ENCODE data around the gene LIN7B.
A peak's percentile ranks its signal among the peaks of the same experiment; 100 is the strongest.

The LIN7B gene

DNA sequence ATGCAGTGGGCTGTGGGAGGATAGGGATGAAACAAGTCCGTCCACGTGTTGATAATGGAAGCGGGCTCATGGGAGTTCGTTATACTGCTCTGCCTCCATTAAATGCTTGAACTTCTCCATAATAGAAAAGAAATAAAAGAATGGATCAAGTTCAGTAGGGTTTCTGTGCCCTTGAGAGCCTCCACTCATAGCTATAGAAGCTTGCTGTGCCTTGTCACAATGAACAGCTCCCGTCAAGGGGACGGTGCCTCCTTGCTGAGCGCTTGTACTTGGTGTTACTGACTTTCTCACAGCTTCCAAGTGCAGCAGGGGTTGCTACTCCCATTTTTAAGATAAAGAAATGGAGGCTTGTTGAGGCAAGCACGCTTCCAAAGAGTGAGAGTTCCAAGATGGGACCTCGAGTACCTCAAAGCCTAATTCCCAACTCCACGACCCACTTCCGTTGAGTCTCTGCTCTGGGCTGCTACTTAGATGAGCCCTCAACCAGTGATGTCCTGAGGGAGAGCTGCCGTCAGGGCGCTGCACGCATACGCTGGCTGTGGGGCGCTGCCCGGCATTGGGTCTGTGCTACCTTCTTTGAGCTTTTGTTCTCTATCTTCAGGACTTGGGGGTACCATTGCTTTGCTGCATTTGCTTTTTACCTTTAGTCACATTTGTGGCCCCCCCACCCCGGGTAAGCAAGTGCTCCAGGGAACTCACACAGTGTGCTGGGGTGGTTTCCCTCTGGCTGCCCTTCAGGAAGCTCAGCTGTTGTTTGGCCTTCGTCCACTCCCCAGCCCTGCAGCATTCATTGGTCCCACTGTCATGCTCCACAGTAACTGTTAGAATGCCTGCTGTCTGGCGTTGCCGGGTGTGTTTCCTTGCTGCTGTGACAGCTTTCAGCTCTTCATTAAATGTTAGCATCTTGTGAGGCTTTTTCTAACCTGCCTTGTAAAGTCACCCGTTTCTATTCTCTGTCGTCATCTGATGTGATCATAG lies 19.4 kb upstream of the LIN7B start:
- DNase-seq (ENCODE audit: low spot score) = no peak

DNA sequence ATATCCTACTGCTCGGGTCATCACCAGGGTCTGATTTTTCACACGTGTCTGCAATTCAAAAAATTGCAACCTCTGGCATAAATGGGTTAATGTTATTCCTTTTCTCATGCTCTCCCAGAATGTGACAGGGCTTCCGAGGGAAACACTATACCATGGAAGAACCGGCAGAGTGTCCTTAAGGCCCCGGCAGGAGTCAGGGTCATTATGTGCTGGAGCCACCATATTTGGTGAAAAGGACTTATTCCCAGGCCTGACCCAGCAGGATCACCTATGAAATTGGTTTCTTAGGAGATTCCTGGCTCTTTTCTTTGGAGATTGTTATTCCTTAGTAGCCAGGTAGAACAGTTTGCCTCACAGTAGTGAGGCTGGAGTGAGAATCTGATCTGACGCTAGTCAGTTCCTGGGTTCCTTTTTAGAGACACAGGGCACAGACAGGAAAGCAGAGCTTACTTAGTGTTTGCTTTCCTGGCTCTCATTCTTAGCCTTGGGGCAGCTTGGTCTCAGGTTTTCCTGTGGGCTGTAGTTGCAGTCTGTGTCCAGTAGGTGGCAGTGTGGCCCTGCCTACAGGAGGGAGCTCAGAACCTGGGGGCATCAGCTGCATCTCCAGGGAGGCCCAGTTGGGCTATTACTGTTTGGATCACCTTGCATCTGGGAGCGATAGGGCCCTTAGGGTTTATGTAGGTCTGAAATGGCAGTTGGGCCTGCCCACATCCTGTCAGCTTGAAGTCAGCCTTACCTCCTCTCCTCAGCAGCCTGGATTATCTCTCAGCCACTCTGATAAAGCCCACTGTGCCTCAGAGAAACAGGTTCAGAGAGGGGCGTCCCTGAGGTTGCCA lies 16.5 kb upstream of the LIN7B start:
- peak; percentile 73 for DNase-seq (ENCODE audit: low spot score)

DNA sequence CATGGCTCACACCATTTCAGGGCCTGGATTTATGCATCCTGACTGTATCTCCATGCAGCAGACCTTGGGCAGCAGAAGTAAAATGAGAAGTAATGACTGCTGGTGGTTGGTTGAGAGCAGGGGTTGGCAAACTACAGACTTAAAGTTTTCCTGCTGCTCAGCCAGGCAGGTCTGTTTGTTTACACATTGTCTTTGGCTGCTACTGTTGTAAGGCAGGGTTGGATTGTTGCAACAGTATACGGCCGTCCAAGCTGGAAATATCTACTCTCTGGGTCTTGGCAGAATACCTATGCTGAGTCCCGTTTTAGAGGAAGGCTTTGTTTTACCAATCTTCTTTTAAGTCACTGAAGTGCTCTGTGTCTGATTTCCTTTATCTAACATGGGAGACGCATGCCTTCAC lies 15.4 kb upstream of the LIN7B start:
- no peak for DNase-seq (ENCODE audit: low spot score)

DNA sequence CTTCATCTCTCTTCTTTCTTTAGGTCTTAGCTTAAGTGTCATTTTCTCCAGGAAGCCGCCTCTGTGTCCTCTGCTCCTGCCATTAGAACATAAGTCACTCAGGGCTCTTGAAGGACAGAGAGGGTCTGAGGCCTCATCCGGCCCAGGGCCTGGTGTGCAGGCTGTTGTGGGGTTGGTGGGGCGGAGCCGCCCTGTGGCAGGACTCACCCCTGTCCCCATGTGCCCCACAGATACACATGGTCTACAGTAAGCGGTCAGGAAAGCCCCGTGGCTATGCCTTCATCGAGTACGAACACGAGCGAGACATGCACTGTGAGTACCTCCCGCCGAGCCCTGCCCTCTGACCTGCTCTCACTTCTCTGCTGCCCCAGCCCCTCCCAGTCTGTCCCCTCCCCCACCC lies 13.0 kb upstream of the LIN7B start:
- no peak for DNase-seq (ENCODE audit: low spot score)

DNA sequence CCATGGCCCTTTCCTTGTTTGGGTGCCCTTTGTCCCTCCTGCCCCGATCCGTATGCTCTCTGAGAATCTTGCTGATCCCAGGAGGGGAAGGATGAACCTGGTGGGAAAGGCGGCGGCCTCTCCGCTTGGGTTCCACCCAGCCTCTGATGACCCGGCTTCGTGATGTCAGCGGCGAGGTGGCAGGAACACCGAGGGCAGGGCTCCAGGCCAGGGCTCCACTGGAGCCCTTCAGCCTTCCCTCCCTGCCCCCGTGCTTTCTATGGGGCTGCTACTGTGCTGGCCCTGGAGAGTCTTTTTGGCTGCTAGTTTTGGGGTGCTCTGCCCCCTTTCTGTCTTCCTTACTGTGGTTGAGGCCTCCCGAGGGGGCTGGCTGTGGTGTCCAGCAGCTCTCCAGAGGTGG lies 11.9 kb upstream of the LIN7B start:
- DNase-seq (ENCODE audit: low spot score) = no peak

DNA sequence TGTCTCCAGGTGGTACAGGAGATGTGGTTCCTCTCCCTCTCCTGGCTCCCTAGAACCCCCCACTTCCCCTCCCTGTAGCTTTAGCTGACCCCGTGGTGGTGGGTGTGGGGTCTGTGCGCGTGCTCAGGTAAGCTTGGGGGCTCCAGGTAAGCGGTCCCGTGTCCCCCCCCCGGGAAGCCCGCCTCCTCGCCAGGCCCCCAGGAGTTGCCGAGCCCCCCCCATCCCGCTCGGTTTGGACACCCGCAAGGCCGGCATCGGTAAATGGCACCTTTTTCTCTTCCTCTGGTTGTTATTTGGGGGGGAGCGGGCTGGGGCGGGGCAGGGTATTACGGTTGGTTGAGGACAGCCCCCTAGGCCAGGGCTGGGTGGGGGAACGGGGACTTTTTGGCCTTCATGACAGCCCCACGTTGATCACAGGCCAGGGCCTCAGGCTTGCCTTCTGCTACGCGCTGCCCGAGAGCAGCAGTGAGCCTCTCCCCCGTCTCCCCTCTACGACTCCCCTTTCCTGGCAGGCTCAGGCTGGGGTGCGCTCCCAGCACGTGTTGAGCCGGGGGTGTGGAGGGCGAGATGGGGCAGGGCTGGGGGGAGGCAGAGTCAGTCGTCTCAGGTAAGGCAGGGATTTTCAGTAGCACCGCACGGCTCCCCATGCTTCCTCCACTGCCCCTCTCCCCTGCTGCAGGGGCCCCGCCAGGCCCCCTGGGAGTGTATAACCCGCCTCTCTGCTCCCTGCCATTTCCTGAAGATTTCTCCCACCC lies 10.7 kb upstream of the LIN7B start:
- DNase-seq (ENCODE audit: low spot score) = no peak

DNA sequence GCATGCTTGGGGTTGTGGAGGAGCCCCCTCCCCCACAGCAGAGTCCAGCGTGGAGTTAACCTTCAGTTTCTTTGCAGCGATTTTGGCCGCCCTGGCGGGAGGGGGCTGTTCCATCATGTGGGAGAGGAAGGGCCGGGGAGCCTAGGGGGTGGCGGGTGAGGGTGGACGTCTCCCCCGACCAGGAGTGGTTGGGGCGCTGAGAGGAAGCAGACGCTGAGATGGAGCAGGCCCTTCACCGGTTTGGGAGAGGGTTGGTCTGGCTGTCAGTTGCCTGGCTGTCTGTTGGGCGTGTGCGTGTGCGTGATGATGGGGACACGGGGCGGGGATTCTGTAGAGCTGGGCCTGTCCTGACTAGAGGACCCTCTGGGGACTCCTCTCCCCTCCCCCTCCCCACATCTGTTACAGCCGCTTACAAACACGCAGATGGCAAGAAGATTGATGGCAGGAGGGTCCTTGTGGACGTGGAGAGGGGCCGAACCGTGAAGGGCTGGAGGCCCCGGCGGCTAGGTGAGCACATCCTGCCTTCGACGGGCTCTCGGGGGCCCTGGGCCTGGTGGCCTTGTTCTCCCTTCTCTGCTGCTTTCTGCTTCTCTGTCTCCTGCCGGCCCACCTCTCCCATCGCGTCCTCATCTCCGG lies 9.8 kb upstream of the LIN7B start:
- no peak for DNase-seq (ENCODE audit: low spot score)

DNA sequence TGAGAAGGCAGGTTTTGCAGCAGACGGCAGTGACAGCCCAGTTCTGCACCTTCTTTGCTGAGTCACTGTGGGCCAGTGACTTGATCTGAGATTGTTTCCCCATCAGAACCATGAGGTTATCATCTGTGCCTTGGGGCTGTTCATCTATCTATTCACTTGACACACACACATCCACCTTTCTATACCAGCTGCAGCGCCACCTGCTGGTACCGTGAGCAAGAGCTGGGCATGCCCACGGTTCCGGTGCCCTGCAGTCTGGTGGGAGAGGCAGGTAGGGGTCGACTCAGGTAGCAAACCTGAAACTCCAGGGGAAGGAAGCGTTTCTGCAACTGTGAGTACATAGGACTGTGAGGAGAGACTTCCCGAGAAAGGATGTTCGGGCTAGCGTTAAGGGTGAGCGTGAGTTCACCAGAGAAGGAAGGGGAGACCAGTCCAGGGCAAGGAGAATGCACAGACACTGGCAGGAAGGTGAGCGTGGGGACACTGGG lies 7.5 kb upstream of the LIN7B start:
- peak; percentile 52 for DNase-seq (ENCODE audit: low spot score)

DNA sequence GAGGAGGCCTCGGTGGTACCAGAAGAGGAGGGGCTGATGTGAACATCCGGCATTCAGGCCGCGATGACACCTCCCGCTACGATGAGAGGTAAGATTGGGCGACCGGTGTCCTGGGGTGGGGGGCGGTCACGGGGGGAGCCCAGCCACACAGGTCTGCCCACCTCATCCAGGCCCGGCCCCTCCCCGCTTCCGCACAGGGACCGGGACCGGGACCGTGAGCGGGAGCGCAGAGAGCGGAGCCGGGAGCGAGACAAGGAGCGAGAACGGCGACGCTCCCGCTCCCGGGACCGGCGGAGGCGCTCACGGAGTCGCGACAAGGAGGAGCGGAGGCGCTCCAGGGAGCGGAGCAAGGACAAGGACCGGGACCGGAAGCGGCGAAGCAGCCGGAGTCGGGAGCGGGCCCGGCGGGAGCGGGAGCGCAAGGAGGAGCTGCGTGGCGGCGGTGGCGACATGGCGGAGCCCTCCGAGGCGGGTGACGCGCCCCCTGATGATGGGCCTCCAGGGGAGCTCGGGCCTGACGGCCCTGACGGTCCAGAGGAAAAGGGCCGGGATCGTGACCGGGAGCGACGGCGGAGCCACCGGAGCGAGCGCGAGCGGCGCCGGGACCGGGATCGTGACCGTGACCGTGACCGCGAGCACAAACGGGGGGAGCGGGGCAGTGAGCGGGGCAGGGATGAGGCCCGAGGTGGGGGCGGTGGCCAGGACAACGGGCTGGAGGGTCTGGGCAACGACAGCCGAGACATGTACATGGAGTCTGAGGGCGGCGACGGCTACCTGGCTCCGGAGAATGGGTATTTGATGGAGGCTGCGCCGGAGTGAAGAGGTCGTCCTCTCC lies 6.3 kb upstream of the LIN7B start:
- DNase-seq (ENCODE audit: low spot score) = no peak

DNA sequence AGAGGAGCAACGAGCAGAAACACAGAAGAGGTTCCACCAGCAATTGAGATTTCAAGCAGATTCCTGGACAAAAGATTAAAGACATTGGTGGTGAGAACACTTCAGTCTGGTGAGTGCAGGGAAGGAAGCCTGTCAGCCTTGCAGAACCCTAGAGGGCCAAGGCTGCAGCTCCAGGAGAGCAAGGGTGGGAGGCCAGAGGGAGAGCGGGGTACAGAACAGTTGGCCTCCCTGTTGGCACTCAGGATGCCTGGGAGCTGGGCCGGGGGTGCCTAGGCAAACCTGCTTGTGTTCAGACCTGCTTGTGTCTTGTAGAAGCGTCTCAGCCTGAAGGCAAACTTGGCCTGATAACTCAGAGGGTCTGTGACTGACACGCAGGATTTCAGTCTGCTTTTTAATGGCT lies 5.1 kb upstream of the LIN7B start:
- no peak for DNase-seq (ENCODE audit: low spot score)

DNA sequence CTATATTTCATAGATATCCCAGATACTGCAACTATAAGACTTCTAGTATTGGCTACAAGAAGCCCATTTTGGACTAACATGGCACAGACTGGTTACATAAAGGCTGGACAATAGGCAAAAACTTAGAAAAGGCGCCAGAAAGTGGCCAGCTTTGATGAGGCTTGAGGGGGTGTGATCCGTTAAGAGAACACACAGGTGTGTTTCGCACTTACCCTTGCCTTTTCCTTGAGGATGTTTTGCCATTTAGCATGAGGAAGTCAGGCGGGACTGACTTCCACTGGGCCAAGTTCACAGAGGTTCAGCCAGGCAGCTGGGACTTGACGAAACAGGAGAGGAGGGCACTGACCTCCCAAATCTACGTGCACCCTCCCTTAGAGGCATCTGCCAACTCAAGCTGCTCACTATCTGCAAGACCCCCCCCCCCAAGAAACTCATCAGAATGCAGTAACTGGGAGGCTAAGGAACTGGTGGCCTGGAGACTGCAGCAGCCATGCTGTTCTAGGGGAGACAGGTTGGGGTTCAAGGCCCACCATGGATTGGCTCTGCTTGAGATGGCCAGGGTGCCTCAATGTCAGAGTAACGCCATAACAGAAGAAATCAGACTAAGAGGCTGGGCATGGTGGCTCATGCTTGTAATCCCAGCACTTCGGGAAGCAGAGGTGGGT lies 4.5 kb upstream of the LIN7B start:
- no peak for DNase-seq (ENCODE audit: low spot score)

DNA sequence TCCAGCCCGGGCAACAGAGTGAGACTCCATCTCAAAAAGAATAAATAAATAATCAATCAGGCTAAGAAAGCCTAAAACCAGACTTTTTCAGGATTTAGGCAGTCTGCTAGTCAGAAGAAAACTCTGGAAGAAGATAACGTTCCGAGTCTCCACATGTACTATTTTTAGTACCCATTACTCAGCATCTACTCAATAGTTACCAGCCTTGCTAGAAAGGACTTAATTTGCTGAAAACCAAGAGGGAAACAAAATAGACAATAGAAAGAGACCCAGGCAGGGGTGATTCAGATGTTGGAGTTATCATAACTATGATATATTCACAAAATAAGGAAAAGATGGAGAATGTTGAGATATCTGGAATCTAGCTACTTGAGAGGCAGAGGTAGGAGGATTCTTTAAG lies 3.6 kb upstream of the LIN7B start:
- DNase-seq (ENCODE audit: low spot score) = no peak

DNA sequence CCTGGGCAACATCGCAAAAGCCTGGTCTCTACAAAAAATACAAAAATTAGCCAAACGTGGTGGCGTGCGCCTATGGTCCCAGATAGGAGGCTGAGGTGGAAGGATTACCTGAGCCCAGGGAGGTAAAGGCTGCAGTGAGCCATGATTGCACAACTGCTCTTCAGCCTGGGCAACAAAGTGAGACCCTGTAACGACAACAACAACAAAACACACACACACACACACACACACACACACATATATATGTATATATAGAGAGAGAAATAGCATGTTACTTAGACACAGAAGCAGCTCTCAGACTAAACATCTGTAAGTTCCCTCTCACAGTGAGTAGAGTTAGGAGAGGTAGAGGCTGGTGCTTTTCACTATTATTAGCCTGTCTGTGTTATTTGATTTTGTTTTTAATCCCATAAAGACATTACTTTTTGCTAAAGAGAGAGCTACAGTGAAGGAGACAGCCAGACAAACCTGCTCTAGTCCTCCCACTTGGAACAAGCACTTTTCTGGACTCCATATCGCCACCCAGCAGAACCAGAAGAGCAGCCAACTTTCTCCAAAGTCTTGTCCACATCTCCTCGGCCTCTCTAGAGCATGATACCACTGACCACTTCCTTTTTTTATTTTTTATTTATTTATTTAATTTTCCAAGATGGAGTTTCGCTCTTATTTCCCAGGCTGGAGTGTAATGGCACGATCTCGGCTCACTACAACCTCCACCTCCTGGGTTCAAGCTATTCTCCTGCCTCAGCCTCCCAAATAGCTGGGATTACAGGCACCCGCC lies 2.8 kb upstream of the LIN7B start:
- no peak for DNase-seq (ENCODE audit: low spot score)

DNA sequence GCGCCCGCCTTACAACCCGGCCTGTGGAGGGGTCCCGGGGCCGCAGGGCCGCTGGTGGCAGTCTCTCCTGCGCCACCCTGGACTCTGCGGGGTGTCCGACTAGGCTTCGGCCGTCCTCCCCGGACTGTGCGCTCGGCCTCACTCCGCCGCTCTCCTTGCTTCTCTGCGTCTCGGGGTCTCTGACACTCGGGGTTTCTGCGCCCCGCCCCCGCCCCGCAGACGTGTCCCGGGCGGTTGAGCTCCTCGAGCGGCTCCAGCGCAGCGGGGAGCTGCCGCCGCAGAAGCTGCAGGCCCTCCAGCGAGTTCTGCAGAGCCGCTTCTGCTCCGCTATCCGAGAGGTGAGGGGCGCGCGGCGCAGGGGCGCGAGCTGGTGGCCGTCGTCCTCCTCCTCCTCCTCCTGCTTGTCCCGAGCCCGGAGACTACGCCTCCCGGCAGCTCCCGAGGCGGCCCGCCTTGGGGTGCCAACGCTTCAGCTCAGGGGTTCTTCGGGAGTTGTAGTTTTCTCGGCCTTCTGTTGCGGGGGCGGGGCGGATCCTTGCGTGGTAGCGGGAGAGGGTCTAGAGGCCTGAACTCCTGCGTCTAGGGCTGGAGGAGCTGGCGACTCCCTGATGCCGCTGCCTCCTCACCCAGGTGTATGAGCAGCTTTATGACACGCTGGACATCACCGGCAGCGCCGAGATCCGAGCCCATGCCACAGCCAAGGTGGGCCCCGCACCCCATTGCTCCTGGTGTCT lies 627 bp downstream of the LIN7B start:
- peak; percentile 50 for DNase-seq (ENCODE audit: low spot score)

DNA sequence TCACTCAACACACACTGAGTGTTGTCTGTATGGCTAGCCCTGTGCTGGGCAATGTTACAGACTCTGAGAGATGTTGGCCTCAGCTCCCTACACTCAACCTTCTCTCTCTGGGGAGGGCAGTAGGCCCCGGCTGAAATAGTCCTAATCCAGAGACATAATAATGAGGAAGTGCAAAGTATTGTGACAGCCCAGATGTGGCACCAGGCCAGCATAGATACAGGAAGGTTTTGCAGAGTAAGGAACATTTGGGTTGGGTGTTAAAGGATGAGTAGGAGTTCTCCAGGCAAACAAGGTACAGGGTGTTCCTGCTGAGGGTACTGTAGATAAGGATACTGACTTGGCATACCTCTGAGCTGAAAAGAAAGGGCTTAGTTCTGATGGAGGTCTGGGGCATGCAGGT lies 2.4 kb downstream of the LIN7B start:
- no peak for DNase-seq (ENCODE audit: low spot score)

DNA sequence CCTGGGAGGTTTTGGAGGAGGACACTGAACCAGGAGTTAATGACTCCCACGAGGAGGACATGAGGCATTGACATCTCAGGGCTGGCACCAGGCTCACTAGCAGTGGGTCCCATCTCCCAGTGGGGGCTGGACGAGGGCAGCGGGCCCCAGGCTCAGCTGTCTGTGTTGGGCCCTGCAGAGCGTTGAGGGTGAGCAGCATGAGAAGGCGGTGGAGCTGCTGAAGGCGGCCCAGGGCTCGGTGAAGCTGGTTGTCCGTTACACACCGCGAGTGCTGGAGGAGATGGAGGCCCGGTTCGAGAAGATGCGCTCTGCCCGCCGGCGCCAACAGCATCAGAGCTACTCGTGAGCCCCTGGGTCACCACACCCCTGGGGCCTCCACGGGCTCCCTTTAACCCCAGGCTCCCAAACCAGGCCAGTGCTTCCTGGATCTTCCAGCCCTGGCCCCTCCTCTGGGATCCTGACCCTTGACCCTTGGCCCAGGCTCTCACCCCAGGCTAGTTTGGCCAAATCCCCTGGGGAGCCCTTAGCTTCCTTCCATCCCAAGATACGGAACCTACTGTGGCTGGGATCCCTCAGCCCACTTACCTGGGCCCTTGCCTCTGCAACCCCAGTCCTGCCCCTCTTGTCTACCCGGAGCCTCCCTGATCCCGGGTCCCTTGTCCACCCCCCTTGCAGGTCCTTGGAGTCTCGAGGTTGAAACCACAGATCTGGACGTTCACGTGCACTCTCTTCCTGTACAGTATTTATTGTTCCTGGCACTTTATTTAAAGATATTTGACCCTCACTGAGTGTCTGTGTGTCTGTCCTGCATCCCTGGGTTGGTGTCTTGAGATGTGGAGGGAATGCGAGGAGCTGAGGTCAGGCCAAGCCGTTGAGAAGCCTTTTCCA lies 3.8 kb downstream of the LIN7B start:
- no peak for DNase-seq (ENCODE audit: low spot score)

DNA sequence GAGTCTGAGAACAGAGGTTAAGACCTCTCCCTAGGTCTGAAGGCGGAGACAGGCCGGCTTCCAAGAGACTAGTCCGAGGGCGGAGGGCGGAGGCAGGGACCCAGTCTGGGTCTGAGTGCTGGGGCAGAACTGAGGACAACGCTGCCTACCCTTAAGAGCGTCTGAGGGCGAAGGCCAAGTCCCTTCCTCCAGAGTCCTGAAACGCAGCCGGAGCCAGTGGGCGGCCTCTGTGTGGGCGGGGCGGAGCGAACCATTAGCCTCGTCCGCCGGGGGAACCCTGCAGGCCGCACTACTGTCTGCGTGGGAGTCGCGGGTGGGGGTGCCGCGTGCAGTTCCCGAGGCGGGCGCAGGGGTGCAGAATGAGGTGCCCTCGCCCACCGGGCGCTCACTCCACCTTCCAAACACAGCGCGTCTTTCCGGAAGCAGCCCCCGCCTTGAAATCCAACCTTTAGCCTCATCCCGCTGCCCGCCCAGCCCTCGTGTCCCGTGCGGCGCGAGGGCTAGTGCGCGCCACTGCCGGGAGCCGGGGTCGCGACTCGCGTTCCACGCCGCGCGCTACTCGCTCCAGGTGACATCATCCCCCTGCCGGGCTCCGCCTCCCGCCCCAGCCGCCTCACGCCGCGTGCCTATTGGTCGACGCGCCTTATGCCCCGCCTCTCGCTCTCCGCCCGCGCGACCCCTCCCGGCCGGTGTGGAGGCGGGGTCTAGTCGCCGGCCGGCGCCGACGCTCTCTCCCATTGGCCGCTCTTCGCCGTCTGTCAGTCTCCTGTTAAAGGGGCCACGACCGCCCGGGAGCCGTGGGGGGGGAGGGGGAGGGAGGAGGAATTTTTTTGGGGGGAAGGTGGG lies 4.6 kb downstream of the LIN7B start, which contains the start of gene C19orf73:
C19orf73 (minus strand) TSS at position 579 of the 846 bp plus-strand sequence; CDS start at position 458, 121 bp downstream.
- peak; percentile 95 for DNase-seq (ENCODE audit: low spot score)

Measured in CD4-positive, alpha-beta T cell treated with Interleukin-6 at 100 ng/mL for 8 hours (primary cell).